Spleen (tissue), 11 donors: ENCODE measurements around the gene EPM2A. TPM values are rescaled to one million over a fixed set of nuclear protein-coding genes. Genes with fewer than 3 reads are reported as not detected.

ENCODE experiments used
- DNase-seq: peaks from one replicate; pipeline ENCODE4 v3.0.0-alpha.2; 2020
- H3K27ac ChIP-seq, 8 donors: fragments of 200-600 bp; sonication (generic) in 7 of 8; 1 replicate in 4 of 8; 2 replicates in 4 of 8; pipeline versions ENCODE4 v1.5.0 to v1.8.0; 2016 to 2021; ENCODE audit warnings: inconsistent platforms in 4 of 8, mild to moderate bottlenecking in 4 of 8, moderate library complexity in 1 of 8
- H3K27me3 ChIP-seq, 7 donors: fragments of 200-600 bp; sonication (generic) in 6 of 7; replicated peaks in 1 of 7; 1 replicate in 4 of 7; 2 replicates in 3 of 7; pipeline versions ENCODE4 v1.5.0 to v1.8.0; 2016 to 2021; ENCODE audit warnings: inconsistent platforms in 3 of 7, mild to moderate bottlenecking in 1 of 7
- H3K36me3 ChIP-seq, 6 donors: fragments of 200-600 bp; sonication (generic) in 5 of 6; 1 replicate in 4 of 6; 2 replicates in 2 of 6; pipeline versions ENCODE4 v1.5.0 to v1.8.0; 2016 to 2021; ENCODE audit warnings: inconsistent platforms in 2 of 6
- H3K4me1 ChIP-seq, 6 donors: fragments of 200-600 bp; sonication (generic) in 5 of 6; 1 replicate in 3 of 6; 2 replicates in 3 of 6; pipeline versions ENCODE4 v1.5.0 to v1.8.0; 2016 to 2021; ENCODE audit warnings: inconsistent platforms in 3 of 6
- H3K4me3 ChIP-seq, 8 donors: fragments of 200-600 bp; sonication (generic) in 7 of 8; 1 replicate in 4 of 8; 2 replicates in 4 of 8; pipeline versions ENCODE4 v1.5.0 to v1.8.0; 2016 to 2021; ENCODE audit warnings: inconsistent platforms in 4 of 8, mild to moderate bottlenecking in 4 of 8, moderate library complexity in 2 of 8
- H3K9me3 ChIP-seq, 8 donors: fragments of 200-600 bp; sonication (generic) in 7 of 8; 1 replicate in 4 of 8; 2 replicates in 4 of 8; pipeline versions ENCODE4 v1.5.0 to v1.8.0; 2016 to 2021; ENCODE audit warnings: inconsistent platforms in 4 of 8
- CTCF ChIP-seq, 11 experiments: fragments of 200-600 bp in 7 of 11; fragments of 450-650 bp in 4 of 11; sonication (generic) in 4 of 11; IDR thresholded peaks in 8 of 11; conservative IDR thresholded peaks in 3 of 11; 1 replicate in 7 of 11; 2 replicates in 4 of 11; pipeline versions ENCODE4 v1.4.0 to v1.8.0; 2016 to 2021; ENCODE audit warnings: antibody characterized with exemption in 11 of 11, inconsistent platforms in 4 of 11, mild to moderate bottlenecking in 1 of 11
- POLR2A ChIP-seq, 3 donors: fragments of 450-650 bp; IDR thresholded peaks; one replicate each; pipeline ENCODE4 v1.5.1; 2017; ENCODE audit warnings: antibody characterized with exemption in 3 of 3, mild to moderate bottlenecking in 1 of 3
- POLR2AphosphoS5 ChIP-seq, 3 donors: sonication (generic); formaldehyde crosslinking; IDR thresholded peaks; one replicate each; pipeline ENCODE4 v1.5.1; 2017; ENCODE audit warnings: antibody characterized with exemption in 3 of 3
- WGBS, 5 donors: extraction: QIAGEN DNeasy Blood & Tissue Kit in 3 of 5; methylation state at CpG; one replicate each; pipeline versions ENCODE4 v1.1.5 to v1.1.7; 2013 to 2018; 5-methylcytosine and 5-hydroxymethylcytosine counted together
- intact Hi-C: fragments of 100-400 bp; cut with DNase I; formaldehyde crosslinking; loops from one replicate; pipeline ENCODE4 v1.15.0; 2023; ENCODE audit warnings: low total_unique reads
- polyA plus RNA-seq, 3 donors: library from polyadenylated mRNA; stranded (reverse); fragments of 200-250 nt; gene quantifications; one replicate each; pipeline ENCODE4 v1.2.1, GENCODE V29; 2013
- total RNA-seq, 7 donors: library from RNA; depleted of rRNA in 3 of 7; stranded (reverse); fragments of >200 nt in 3 of 7; fragmentation: NEBNext Ultra II Directional in 4 of 7; extraction: Animal tissue kit (Norgen Biotek cat#: 25700) in 4 of 7; gene quantifications; one replicate each; pipeline versions ENCODE4 v1.1.0 to v1.2.1, GENCODE V29; 2016 to 2021
- donor health status: healthy with polysubstance abuse.
- donor health status: DM: no; HTN: no; CAD: no; lungs with moderate emphysema.
- donor health status: DM: no; HTN: no; CAD: no.
- donor health status: Bipolar disorder and iron deficiency.
- donor health status: healthy.
- donor health status: DM: no; HTN: no; CAD: no.
- donor health status: DM: yes; HTN: yes; CAD: no.

Gene EPM2A
- total and polyA plus RNA-seq, 10 donors = 4.3 to 15.5 (median 8.9) TPM

GRCh38 chr6:145603424-145603833, 131.9 kb downstream of the EPM2A start:
- Histone ChIP-seq H3K36me3 (no peaks in the 10 kb centered on the region), H3K4me1 (no peaks in the 10 kb centered on the region), H3K9me3 (peaks cover 0 to 5% (median 0%) of the 10 kb centered on the region in 8 donors), H3K27ac (no peak overlapping the region), H3K4me3 (no peak overlapping the region), H3K27me3 (no peaks in the 10 kb centered on the region)
- no peak for DNase-seq
- intact Hi-C loops = no loop called here
- TF ChIP-seq POLR2A (IDR thresholded peaks at IDR 0.05) = no peak
- TF ChIP-seq CTCF (IDR thresholded peaks at IDR 0.05 in 8 of 11, conservative IDR thresholded peaks at IDR 0.05 in 3 of 11) = no peak
- TF ChIP-seq POLR2AphosphoS5 (IDR thresholded peaks at IDR 0.05) = no peak

- 81 to 89% (median 85%) methylated on average over 4 of the region's 4 CpGs for WGBS, 5 donors
- no peak for TF ChIP-seq POLR2AphosphoS5 (IDR thresholded peaks at IDR 0.05)
- TF ChIP-seq POLR2A (IDR thresholded peaks at IDR 0.05) = no peak
- TF ChIP-seq CTCF (IDR thresholded peaks at IDR 0.05 in 8 of 11, conservative IDR thresholded peaks at IDR 0.05 in 3 of 11) = no peak
- no peaks in the 10 kb centered on the region for H3K4me1 ChIP-seq
- no peak for DNase-seq
- H3K4me3 ChIP-seq = no peak overlapping the region
- peaks cover 0 to 6% (median 0%) of the 10 kb centered on the region in 8 donors for H3K9me3 ChIP-seq
- no peak overlapping the region for H3K27ac ChIP-seq
- intact Hi-C loops = no loop called here
- no peaks in the 10 kb centered on the region for H3K27me3 ChIP-seq
- no peaks in the 10 kb centered on the region for H3K36me3 ChIP-seq
Observed at GRCh38 chr6:145602726-145603326, 132.5 kb downstream of the EPM2A start.

- no peak for DNase-seq
- Histone ChIP-seq H3K27me3 (no peaks in the 10 kb centered on the region), H3K36me3 (no peaks in the 10 kb centered on the region), H3K4me3 (no peak overlapping the region), H3K27ac (no peak overlapping the region), H3K9me3 (peaks cover 0 to 6% (median 0%) of the 10 kb centered on the region in 8 donors), H3K4me1 (no peaks in the 10 kb centered on the region)
- intact Hi-C loops = no loop called here
- WGBS, 5 donors = 87 to 96% (median 94%) methylated on average over 2 of the region's 2 CpGs
- no peak for TF ChIP-seq CTCF (IDR thresholded peaks at IDR 0.05 in 8 of 11, conservative IDR thresholded peaks at IDR 0.05 in 3 of 11)
- TF ChIP-seq POLR2A (IDR thresholded peaks at IDR 0.05) = no peak
- TF ChIP-seq POLR2AphosphoS5 (IDR thresholded peaks at IDR 0.05) = no peak
Observed at GRCh38 chr6:145601397-145601796, 133.9 kb downstream of the EPM2A start.

- no peak overlapping the region for H3K27ac ChIP-seq
- H3K27me3 ChIP-seq = no peaks in the 10 kb centered on the region
- H3K9me3 ChIP-seq = peaks cover 0 to 6% (median 0%) of the 10 kb centered on the region in 8 donors
- intact Hi-C loops = no loop called here
- 88 to 97% (median 90%) methylated on average over 2 of the region's 2 CpGs for WGBS, 5 donors
- H3K4me1 ChIP-seq = no peaks in the 10 kb centered on the region
- TF ChIP-seq POLR2AphosphoS5 (IDR thresholded peaks at IDR 0.05) = no peak
- no peak for TF ChIP-seq CTCF (IDR thresholded peaks at IDR 0.05 in 8 of 11, conservative IDR thresholded peaks at IDR 0.05 in 3 of 11)
- no peak for TF ChIP-seq POLR2A (IDR thresholded peaks at IDR 0.05)
- no peaks in the 10 kb centered on the region for H3K36me3 ChIP-seq
- no peak overlapping the region for H3K4me3 ChIP-seq
- no peak for DNase-seq
Observed at GRCh38 chr6:145600299-145600698, 135.0 kb downstream of the EPM2A start.
